ENCODE measurements around the gene IWS1. TPM values are rescaled to one million over a fixed set of nuclear protein-coding genes. Genes with fewer than 3 reads are reported as not detected.

IWS1 gene
- total RNA-seq, 1 donor from 2014 or later = 47.9 TPM

DNA sequence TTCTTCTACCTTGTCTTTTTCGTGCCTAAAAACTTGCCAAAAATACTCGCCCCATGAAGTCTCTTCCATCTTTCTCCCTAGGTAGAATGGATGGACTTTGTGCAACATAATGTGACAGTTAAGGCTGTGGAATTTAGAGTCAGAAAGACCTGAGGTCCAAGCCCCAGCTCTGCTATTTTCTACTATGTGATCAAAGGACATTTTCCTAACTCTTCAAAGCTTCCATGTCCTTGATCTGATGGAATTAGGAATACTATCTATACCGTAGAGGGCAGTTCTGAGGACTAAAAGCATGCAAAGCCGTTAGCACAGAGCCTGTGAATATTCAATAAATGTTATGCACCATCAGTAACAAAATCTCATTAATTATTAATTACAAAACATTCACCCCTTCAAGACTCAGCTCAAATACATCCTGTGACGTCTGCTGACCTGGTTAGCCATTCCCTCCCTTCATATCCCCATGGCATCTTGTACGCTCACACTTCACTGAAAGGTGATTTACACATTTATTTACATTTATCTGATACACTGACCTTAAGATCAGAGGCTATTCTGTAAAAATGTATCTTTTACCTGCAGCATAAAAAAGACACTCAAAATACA is 15.1 kb downstream of the IWS1 start:
- Mint-ChIP-seq H3K9me3 (no peaks in the 10 kb centered on the region), H3K36me3 (peaks cover 6% of the 10 kb centered on the region), H3K4me1 (peaks cover 15% of the 10 kb centered on the region), H3K27me3 (ENCODE audit: low read depth) (no peaks in the 10 kb centered on the region), H3K27ac (peak overlapping the region; percentile 35), H3K4me3 (no peak overlapping the region)
- TF ChIP-seq, protein P1, sequence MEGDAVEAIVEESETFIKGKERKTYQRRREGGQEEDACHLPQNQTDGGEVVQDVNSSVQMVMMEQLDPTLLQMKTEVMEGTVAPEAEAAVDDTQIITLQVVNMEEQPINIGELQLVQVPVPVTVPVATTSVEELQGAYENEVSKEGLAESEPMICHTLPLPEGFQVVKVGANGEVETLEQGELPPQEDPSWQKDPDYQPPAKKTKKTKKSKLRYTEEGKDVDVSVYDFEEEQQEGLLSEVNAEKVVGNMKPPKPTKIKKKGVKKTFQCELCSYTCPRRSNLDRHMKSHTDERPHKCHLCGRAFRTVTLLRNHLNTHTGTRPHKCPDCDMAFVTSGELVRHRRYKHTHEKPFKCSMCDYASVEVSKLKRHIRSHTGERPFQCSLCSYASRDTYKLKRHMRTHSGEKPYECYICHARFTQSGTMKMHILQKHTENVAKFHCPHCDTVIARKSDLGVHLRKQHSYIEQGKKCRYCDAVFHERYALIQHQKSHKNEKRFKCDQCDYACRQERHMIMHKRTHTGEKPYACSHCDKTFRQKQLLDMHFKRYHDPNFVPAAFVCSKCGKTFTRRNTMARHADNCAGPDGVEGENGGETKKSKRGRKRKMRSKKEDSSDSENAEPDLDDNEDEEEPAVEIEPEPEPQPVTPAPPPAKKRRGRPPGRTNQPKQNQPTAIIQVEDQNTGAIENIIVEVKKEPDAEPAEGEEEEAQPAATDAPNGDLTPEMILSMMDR (IDR thresholded peaks at IDR 0.05; ENCODE audit: unreplicated experiment) = no peak
- no peak for DNase-seq (ENCODE audit: low spot score in 2 of 2, unreplicated experiment in 2 of 2)

DNA sequence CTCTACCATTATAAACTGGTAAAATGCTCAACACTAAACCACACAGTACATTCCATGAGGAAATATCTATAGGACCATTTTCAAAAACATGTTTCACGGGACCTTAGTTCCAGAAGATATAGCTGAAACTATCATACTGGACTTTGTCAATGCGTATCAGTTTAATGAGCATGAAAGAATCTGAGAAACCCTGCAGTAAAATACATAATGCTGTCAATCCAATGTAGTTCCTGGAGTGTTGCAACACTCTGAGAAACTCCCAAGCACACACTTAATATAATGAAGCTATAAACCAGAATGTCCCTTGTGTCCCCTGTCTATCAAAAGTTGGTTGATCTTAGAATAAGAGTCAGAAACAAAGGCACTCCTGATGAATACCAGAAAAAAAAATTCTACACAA is 16.2 kb downstream of the IWS1 start:
- Mint-ChIP-seq H3K36me3 (peaks cover 6% of the 10 kb centered on the region), H3K9me3 (no peaks in the 10 kb centered on the region), H3K27me3 (ENCODE audit: low read depth) (no peaks in the 10 kb centered on the region), H3K4me3 (no peak overlapping the region), H3K4me1 (peaks cover 15% of the 10 kb centered on the region), H3K27ac (no peak overlapping the region)
- no peak for DNase-seq (ENCODE audit: low spot score in 2 of 2, unreplicated experiment in 2 of 2)
- TF ChIP-seq, protein P1 (IDR thresholded peaks at IDR 0.05; ENCODE audit: unreplicated experiment) = no peak

GRCh38 chr2:127508631-127509034 is 17.7 kb downstream of the IWS1 start:
- peaks cover 3% of the 10 kb centered on the region for H3K36me3 Mint-ChIP-seq
- TF ChIP-seq, protein P1 (IDR thresholded peaks at IDR 0.05; ENCODE audit: unreplicated experiment) = no peak
- no peaks in the 10 kb centered on the region for H3K9me3 Mint-ChIP-seq
- no peak for DNase-seq (ENCODE audit: low spot score in 2 of 2, unreplicated experiment in 2 of 2)
- H3K27ac Mint-ChIP-seq = peak overlapping the region; percentile 49
- no peaks in the 10 kb centered on the region for H3K27me3 Mint-ChIP-seq (ENCODE audit: low read depth)
- no peak overlapping the region for H3K4me3 Mint-ChIP-seq
- peaks cover 15% of the 10 kb centered on the region for H3K4me1 Mint-ChIP-seq

DNA sequence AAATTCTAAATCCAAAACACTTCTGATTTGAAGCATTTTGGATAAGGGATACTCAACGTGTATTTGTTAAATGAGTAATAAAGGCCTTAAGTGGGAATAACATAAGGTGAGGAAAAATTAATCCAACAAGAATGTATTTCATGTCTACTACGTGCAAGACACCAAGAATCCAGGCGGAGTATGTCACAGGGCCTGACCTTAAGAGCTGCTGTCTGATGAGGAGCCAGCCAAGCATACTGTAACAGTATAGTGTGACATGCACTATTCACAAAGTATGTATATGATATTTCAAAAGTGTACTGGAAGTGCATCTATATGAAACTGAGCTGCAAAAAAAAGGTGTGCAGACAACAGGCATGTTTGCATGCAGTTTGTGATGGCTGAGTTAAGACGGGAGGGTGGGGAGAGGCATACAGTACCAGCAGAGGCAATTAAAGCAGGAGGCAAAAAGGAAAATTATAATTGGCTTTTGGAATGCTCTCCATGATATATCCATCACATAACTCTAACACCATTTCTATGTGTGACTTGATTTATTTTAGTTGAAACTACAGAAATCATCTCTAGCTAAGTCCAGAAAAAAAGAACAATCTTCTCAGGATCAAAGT is 18.2 kb downstream of the IWS1 start:
- DNase-seq (ENCODE audit: low spot score in 2 of 2, unreplicated experiment in 2 of 2) = no peak
- H3K27me3 Mint-ChIP-seq (ENCODE audit: low read depth) = no peaks in the 10 kb centered on the region
- TF ChIP-seq, protein P1 (IDR thresholded peaks at IDR 0.05; ENCODE audit: unreplicated experiment) = no peak
- H3K9me3 Mint-ChIP-seq = no peaks in the 10 kb centered on the region
- H3K27ac Mint-ChIP-seq = peak overlapping the region; percentile 49
- H3K4me1 Mint-ChIP-seq = peaks cover 15% of the 10 kb centered on the region
- peaks cover 5% of the 10 kb centered on the region for H3K36me3 Mint-ChIP-seq
- no peak overlapping the region for H3K4me3 Mint-ChIP-seq

GRCh38 chr2:127506510-127506909 is 19.8 kb downstream of the IWS1 start:
- no peak overlapping the region for H3K4me3 Mint-ChIP-seq
- no peak overlapping the region for H3K27ac Mint-ChIP-seq
- no peaks in the 10 kb centered on the region for H3K27me3 Mint-ChIP-seq (ENCODE audit: low read depth)
- TF ChIP-seq, protein P1 (IDR thresholded peaks at IDR 0.05; ENCODE audit: unreplicated experiment) = no peak
- H3K36me3 Mint-ChIP-seq = peaks cover 20% of the 10 kb centered on the region
- DNase-seq (ENCODE audit: low spot score in 2 of 2, unreplicated experiment in 2 of 2) = no peak
- H3K9me3 Mint-ChIP-seq = no peaks in the 10 kb centered on the region
- peaks cover 13% of the 10 kb centered on the region for H3K4me1 Mint-ChIP-seq
